ENCODE results near the gene CNTRL. TPM values are rescaled to one million over a fixed set of nuclear protein-coding genes. Genes with fewer than 3 reads are reported as not detected.
A peak's percentile ranks its signal among the peaks of the same experiment; 100 is the strongest.

Gene CNTRL
- total RNA-seq, 1 donor from 2014 or later, result 20.3 TPM

DNA sequence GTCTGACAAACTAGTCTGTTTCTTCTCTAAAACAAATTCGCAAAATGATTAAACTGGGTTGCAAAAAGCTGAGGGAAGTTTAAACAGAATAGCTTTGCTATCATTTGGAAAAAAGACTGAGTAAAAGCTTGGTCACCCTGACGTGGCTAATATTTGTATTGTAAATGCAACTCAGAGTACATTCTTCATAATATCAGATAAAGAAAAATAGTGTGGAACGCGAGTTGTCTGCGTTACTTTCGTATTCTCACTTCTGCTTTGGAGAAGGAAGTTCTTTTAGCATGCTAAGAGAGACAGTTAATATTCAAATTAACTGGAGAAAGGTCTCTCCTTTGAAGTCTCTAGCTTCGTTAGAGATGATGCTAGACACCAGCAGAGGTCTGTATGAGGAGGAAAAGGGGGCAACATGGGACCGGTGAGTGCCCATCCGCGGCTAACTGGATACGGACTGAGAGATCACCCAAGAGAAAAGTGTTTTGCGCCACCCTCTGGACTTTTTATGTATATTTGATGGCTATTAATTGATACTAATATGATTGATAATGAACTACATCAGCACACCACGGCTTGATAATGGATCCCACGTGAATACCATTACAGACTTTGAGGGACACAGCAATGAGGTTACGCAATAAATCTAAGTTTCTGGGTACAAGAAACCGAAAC, 2.9 kb upstream of the CNTRL start:
- peak overlapping the region; percentile 52 for H3K4me3 ChIP-seq
- intact Hi-C loops (cut with DNase I), result no loop called here

DNA sequence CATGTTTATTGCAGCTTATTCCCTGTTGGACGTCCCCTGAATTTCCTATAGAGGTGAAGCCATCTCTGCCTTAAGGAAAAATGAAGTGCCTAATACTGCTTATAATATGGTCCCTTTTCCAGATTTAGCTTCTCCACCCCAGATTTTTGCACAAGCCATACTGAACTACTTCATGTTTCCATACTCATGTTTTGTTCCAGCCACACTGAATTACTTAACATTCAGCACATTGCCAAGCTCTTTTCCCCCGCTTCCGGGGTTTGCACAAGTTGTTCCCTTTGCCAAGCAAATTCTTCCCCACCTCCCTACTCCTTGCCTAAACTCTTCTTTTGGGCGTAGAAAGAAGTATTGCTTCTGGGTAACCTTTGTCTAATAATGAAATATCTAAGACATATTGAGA, 1.7 kb upstream of the CNTRL start:
- H3K4me3 ChIP-seq, result peak overlapping the region; percentile 77
- peak overlapping the region; percentile 88 for H3K27ac ChIP-seq

More for the DNA sequence above, 2.9 kb upstream of the CNTRL start:
- Histone ChIP-seq H3K9me3 (no peaks in the 10 kb centered on the region), H3K27ac (peak overlapping the region; percentile 88), H3K27me3 (no peaks in the 10 kb centered on the region), H3K4me1 (peaks cover 9% of the 10 kb centered on the region), H3K36me3 (no peaks in the 10 kb centered on the region)
- peak; percentile 1 for ATAC-seq
- no peak for DNase-seq
- TF ChIP-seq, protein P1, sequence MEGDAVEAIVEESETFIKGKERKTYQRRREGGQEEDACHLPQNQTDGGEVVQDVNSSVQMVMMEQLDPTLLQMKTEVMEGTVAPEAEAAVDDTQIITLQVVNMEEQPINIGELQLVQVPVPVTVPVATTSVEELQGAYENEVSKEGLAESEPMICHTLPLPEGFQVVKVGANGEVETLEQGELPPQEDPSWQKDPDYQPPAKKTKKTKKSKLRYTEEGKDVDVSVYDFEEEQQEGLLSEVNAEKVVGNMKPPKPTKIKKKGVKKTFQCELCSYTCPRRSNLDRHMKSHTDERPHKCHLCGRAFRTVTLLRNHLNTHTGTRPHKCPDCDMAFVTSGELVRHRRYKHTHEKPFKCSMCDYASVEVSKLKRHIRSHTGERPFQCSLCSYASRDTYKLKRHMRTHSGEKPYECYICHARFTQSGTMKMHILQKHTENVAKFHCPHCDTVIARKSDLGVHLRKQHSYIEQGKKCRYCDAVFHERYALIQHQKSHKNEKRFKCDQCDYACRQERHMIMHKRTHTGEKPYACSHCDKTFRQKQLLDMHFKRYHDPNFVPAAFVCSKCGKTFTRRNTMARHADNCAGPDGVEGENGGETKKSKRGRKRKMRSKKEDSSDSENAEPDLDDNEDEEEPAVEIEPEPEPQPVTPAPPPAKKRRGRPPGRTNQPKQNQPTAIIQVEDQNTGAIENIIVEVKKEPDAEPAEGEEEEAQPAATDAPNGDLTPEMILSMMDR (IDR thresholded peaks at IDR 0.05), result peak; percentile 37

DNA sequence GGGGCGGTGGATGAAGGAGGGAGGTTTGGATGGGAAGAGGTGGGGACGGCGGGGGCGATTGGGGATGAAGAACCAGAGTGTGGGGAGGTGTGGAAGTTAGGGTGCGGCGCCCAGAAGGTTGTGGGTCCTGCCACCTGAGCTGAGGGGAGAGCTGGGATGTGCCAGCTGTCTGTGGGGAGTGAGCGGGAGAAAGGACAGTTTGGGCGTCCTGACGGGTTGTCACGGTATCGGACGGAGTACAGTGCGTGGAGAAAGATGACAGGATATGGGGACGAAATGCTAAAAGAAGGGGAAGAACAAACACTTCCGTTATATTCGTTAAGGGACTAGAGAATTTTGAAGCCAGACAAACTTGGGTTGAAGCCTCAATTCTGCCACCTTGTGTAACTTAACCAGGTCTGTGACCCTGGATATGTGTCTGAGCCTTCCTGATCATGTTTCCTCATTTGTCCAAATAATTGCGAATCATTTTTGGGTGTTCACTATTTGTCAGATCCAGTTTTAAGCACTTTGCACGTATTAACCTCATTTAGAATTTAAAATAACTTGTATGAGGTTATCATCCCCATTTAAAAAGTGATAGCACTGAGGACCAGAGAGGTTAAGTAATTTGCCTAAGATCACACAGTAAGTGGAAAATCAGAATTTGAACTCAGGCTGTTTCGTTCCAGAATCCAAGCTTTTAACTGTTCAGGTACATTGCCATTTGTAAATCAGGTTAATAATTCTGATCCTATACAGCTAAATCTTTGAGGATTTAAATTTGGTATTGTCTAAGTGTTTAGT, 689 bp downstream of the CNTRL start:
- Histone ChIP-seq H3K4me3 (peak overlapping the region; percentile 77), H3K4me1 (peaks cover 9% of the 10 kb centered on the region), H3K9me3 (no peaks in the 10 kb centered on the region), H3K27me3 (no peaks in the 10 kb centered on the region), H3K36me3 (no peaks in the 10 kb centered on the region), H3K27ac (peak overlapping the region; percentile 88)
- DNase-seq (no peak), ATAC-seq (no peak)
- TF ChIP-seq, protein P1 (IDR thresholded peaks at IDR 0.05), result no peak
- intact Hi-C loops (cut with DNase I), result no loop called here

More for the DNA sequence above, 1.7 kb upstream of the CNTRL start:
- ATAC-seq (peak; percentile 39), DNase-seq (no peak)
- intact Hi-C loops (cut with DNase I), result no loop called here
- no peaks in the 10 kb centered on the region for H3K27me3 ChIP-seq
- H3K36me3 ChIP-seq, result no peaks in the 10 kb centered on the region
- TF ChIP-seq, protein P1 (IDR thresholded peaks at IDR 0.05), result no peak
- peaks cover 9% of the 10 kb centered on the region for H3K4me1 ChIP-seq
- no peaks in the 10 kb centered on the region for H3K9me3 ChIP-seq

DNA sequence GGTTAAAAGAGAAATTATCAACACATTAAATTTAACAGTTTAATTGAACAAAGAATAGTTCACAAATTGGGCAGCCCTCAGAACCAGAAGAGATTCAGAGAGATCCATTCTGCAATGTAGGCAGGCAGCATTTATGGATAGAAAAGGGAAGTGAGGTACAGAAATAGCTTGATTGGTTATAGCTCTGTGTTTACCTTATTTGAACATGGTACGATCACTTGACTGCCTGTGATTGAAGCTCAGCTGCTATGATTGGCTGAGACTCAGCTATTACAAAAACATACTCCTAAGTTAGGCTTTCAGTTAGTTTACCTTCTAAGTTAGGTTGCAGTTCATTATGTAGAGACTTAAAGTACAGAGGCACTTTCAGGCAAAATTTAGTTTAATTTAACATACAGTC, 7.3 kb downstream of the CNTRL start:
- intact Hi-C loops (cut with DNase I), result no loop called here
- no peaks in the 10 kb centered on the region for H3K4me1 ChIP-seq
- H3K36me3 ChIP-seq, result peaks cover 29% of the 10 kb centered on the region
- TF ChIP-seq, protein P1 (IDR thresholded peaks at IDR 0.05), result no peak
- DNase-seq (no peak), ATAC-seq (no peak)
- H3K9me3 ChIP-seq, result no peaks in the 10 kb centered on the region
- H3K27ac ChIP-seq, result no peak overlapping the region
- H3K27me3 ChIP-seq, result no peaks in the 10 kb centered on the region
- H3K4me3 ChIP-seq, result no peak overlapping the region

DNA sequence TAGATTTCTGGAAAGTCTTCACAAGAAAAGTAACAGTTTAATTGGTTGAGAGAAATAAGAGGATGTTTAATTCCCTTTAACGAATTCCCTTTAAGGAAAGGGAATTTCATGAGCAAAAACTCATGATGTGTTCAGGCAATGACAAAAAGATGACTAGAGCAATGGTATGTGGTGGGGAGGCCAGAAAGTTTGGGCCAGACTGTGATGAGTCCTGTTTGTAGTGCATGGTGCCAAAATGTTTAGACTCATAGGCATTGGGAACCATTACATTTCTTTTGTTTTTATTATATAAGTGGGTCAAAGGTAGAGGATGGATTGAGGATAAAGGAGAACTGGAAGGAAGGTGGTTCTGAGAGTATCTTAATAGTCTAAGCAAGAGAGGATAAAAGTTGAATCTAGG, 10.9 kb downstream of the CNTRL start:
- ATAC-seq, result no peak
- H3K9me3 ChIP-seq, result no peaks in the 10 kb centered on the region
- intact Hi-C loops (cut with DNase I), result no loop called here
- no peaks in the 10 kb centered on the region for H3K27me3 ChIP-seq
- H3K4me3 ChIP-seq, result no peak overlapping the region
- H3K27ac ChIP-seq, result no peak overlapping the region
- no peak for DNase-seq
- TF ChIP-seq, protein P1 (IDR thresholded peaks at IDR 0.05), result no peak
- peaks cover 36% of the 10 kb centered on the region for H3K36me3 ChIP-seq
- no peaks in the 10 kb centered on the region for H3K4me1 ChIP-seq

All from upper lobe of right lung (tissue), 1 donor.